ENCODE measurements around the gene EPHX1.

Gene EPHX1

DNA sequence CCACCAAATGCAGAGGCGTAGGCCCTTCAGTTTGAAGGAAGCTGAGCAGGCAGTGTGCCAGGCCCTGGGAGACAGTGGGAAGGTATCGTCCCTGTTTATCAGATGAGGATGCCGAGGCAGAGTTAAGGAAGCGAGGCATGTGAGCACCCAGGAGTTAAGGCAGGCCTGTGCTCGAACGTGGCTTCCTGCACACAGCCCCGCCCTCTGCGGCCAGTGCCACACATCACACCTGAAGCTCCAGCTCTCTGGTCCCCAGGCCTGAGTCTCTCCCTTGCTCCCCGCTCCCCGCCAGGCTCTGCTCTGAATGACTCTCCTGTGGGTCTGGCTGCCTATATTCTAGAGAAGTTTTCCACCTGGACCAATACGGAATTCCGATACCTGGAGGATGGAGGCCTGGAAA is 32.1 kb downstream of the EPHX1 start:
- no peak for DNase-seq (ENCODE audit: low read depth)
- H3K4me3 ChIP-seq (ENCODE audit: low read depth, low read length): no peak overlapping the region
- TF ChIP-seq, protein P1, sequence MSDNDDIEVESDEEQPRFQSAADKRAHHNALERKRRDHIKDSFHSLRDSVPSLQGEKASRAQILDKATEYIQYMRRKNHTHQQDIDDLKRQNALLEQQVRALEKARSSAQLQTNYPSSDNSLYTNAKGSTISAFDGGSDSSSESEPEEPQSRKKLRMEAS (IDR thresholded peaks at IDR 0.05; ENCODE audit: low read depth, low read length): no peak
- no peak for TF ChIP-seq POLR2A (IDR thresholded peaks at IDR 0.05; ENCODE audit: extremely low read depth, insufficient read length)
- TF ChIP-seq, protein P2, sequence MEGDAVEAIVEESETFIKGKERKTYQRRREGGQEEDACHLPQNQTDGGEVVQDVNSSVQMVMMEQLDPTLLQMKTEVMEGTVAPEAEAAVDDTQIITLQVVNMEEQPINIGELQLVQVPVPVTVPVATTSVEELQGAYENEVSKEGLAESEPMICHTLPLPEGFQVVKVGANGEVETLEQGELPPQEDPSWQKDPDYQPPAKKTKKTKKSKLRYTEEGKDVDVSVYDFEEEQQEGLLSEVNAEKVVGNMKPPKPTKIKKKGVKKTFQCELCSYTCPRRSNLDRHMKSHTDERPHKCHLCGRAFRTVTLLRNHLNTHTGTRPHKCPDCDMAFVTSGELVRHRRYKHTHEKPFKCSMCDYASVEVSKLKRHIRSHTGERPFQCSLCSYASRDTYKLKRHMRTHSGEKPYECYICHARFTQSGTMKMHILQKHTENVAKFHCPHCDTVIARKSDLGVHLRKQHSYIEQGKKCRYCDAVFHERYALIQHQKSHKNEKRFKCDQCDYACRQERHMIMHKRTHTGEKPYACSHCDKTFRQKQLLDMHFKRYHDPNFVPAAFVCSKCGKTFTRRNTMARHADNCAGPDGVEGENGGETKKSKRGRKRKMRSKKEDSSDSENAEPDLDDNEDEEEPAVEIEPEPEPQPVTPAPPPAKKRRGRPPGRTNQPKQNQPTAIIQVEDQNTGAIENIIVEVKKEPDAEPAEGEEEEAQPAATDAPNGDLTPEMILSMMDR (IDR thresholded peaks at IDR 0.05; ENCODE audit: low read depth, low read length): no peak
- TF ChIP-seq MYC (IDR thresholded peaks at IDR 0.05; ENCODE audit: low read depth, low read length): no peak

DNA sequence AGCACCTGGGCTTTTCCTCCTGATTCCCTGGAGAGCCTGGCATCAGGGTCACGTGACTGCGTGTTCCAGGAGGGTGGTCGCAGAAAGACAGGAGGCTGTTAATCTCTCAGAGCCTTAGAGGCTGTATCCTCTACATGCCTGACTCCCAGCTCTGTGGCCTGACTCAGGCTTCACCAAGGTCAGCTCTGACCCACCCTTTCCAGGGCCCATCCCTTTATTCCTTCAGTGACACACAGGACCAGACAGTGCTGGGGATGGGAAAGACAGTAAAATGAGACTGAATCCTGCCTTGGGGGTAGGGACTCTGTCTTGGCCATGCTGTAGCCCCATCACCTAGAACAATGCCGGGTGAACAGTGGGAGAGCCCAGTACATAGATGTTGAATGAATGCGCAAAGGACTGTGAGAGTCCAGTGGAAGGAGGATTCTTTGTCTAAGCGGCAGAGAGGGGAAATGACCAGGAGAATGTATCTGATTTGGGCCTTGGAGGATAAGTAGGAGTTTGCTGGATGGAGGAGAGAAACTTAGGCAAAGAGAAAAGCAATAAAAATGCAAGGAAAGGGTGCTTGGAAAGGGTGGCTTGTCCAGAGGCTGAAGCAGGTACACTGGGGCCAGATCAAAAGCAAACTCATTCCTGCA is 33.0 kb downstream of the EPHX1 start:
- no peak for DNase-seq (ENCODE audit: low read depth)
- TF ChIP-seq MYC (IDR thresholded peaks at IDR 0.05; ENCODE audit: low read depth, low read length) (no peak), POLR2A (IDR thresholded peaks at IDR 0.05; ENCODE audit: extremely low read depth, insufficient read length) (no peak)
- TF ChIP-seq, protein P1 (IDR thresholded peaks at IDR 0.05; ENCODE audit: low read depth, low read length): no peak
- TF ChIP-seq, protein P2 (IDR thresholded peaks at IDR 0.05; ENCODE audit: low read depth, low read length): no peak
- H3K4me3 ChIP-seq (ENCODE audit: low read depth, low read length): no peak overlapping the region

DNA sequence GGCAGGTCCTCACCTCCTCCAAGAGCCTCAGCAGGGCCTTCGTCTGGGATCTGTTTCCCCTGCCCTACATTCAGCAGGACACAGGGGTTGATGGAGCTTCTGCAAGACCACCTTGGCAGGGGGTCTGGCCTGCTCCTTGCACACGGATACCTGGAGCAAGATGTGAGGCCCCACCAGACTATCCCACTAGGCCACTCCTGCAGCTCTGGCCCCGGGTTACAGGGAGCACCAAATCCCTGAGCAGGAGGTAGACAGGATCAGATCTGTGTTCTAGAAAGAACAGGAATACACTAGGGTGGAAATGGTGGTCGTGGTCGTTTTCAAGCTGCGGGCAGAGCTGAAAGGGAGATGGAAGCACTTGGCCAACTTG is 33.5 kb downstream of the EPHX1 start:
- DNase-seq (ENCODE audit: low read depth): no peak
- TF ChIP-seq, protein P1 (IDR thresholded peaks at IDR 0.05; ENCODE audit: low read depth, low read length): no peak
- TF ChIP-seq POLR2A (IDR thresholded peaks at IDR 0.05; ENCODE audit: extremely low read depth, insufficient read length) (no peak), MYC (IDR thresholded peaks at IDR 0.05; ENCODE audit: low read depth, low read length) (no peak)
- TF ChIP-seq, protein P2 (IDR thresholded peaks at IDR 0.05; ENCODE audit: low read depth, low read length): no peak
- no peak overlapping the region for H3K4me3 ChIP-seq (ENCODE audit: low read depth, low read length)

DNA sequence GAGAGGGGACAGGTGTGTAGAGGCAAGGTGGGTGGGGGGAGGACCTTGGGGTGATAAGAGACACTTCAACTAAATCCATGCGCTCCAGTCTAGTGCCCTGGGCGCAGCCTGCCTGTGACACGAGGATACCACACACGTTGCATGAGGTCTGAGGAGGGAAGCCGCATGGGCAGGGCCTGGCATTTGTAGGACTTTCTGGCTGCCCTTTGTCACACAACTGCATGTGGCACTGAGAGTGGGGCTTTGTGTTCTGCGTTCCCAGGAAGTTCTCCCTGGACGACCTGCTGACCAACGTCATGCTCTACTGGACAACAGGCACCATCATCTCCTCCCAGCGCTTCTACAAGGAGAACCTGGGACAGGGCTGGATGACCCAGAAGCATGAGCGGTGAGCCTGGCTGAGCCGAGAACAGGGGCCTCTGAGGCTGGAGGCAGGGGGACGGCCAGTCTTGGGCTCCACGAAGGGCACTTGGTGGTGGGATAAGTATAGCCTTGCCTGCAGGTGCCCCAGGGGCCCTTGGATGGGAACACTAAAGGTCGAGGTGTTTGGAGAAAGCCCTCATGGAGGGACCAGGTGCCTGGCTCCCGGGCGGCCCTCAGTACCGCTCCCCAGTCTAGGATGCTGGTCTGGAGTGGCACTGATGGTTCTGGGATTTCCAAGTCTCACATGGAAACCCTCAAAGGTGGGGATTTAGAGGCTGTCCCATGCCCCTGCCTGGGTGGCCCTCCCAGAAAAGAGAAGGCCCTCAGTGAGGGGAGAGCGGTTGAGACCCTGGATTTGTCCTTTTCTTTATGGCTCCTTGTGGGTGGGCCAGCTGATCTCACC is 34.5 kb downstream of the EPHX1 start:
- no peak overlapping the region for H3K4me3 ChIP-seq (ENCODE audit: low read depth, low read length)
- TF ChIP-seq MYC (IDR thresholded peaks at IDR 0.05; ENCODE audit: low read depth, low read length) (no peak), POLR2A (IDR thresholded peaks at IDR 0.05; ENCODE audit: extremely low read depth, insufficient read length) (no peak)
- TF ChIP-seq, protein P2 (IDR thresholded peaks at IDR 0.05; ENCODE audit: low read depth, low read length): no peak
- TF ChIP-seq, protein P1 (IDR thresholded peaks at IDR 0.05; ENCODE audit: low read depth, low read length): no peak
- no peak for DNase-seq (ENCODE audit: low read depth)

DNA sequence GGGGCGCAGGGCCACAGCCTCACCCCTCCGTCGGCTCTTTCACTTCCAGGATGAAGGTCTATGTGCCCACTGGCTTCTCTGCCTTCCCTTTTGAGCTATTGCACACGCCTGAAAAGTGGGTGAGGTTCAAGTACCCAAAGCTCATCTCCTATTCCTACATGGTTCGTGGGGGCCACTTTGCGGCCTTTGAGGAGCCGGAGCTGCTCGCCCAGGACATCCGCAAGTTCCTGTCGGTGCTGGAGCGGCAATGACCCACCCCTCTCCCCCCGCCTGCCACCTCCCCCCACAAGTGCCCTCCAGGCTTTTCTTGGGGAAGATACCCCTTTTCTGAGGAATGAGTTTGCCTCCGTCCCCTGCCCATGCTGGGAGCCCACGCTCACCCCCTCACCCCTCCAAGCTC is 35.2 kb downstream of the EPHX1 start:
- TF ChIP-seq, protein P2 (IDR thresholded peaks at IDR 0.05; ENCODE audit: low read depth, low read length): no peak
- TF ChIP-seq, protein P1 (IDR thresholded peaks at IDR 0.05; ENCODE audit: low read depth, low read length): no peak
- no peak for TF ChIP-seq MYC (IDR thresholded peaks at IDR 0.05; ENCODE audit: low read depth, low read length)
- DNase-seq (ENCODE audit: low read depth): no peak
- H3K4me3 ChIP-seq (ENCODE audit: low read depth, low read length): no peak overlapping the region

Measured in NB4 (cell line).